Brain microvascular endothelial cell (primary cell): ENCODE measurements around the gene TLNRD1.

Source experiments
- DNase-seq: peaks from one replicate; pipeline ENCODE4 v3.0.0-alpha.2; 2020
- H3K27ac ChIP-seq: fragments of 250-450 bp; sonication (Bioruptor Pico); 2 replicates; pipeline ENCODE4 v1.5.1; 2020; ENCODE audit warnings: mild to moderate bottlenecking, moderate library complexity
- H3K27me3 ChIP-seq: fragments of 250-450 bp; sonication (Bioruptor Pico); replicated peaks from 2 replicates; pipeline ENCODE4 v1.5.1; 2020; ENCODE audit warnings: mild to moderate bottlenecking
- H3K36me3 ChIP-seq: fragments of 250-450 bp; sonication (Bioruptor Pico); replicated peaks from 2 replicates; pipeline ENCODE4 v1.5.1; 2020; ENCODE audit warnings: mild to moderate bottlenecking
- H3K4me3 ChIP-seq: 2 replicates; pipeline ENCODE4 v1.5.1; 2011; ENCODE audit warnings: low read depth, mild to moderate bottlenecking, control low read depth, low read length, moderate library complexity
- CTCF ChIP-seq: IDR thresholded peaks from 2 replicates; pipeline ENCODE4 v1.5.1; 2011; ENCODE audit warnings: low read depth, mild to moderate bottlenecking, moderate library complexity, low read length, control low read depth, inconsistent platforms; ENCODE audit errors: missing control alignments
- in situ Hi-C: cut with HindIII; loops from 2 replicates; pipeline ENCODE4 v1.10.0; 2017; ENCODE audit warnings: low sequenced_read_pairs, low pct_ligation_motif_present

The TLNRD1 gene

GRCh38 chr15:81023483-81024264 lies 23.0 kb downstream of the TLNRD1 start:
- H3K27ac ChIP-seq = peak overlapping the region; percentile 57
- H3K27me3 ChIP-seq = no peaks in the 10 kb centered on the region
- in situ Hi-C loops = no loop called here
- H3K36me3 ChIP-seq = no peaks in the 10 kb centered on the region
- peak; percentile 45 for DNase-seq
- TF ChIP-seq CTCF = no peak
- H3K4me3 ChIP-seq = no peak overlapping the region

- H3K4me3 ChIP-seq = no peak overlapping the region
- peak overlapping the region; percentile 57 for H3K27ac ChIP-seq
- no peak for TF ChIP-seq CTCF
- H3K27me3 ChIP-seq = no peaks in the 10 kb centered on the region
- no peaks in the 10 kb centered on the region for H3K36me3 ChIP-seq
- in situ Hi-C loops = no loop called here
- DNase-seq = no peak
Measured at GRCh38 chr15:81024265-81024872, 23.6 kb downstream of the TLNRD1 start.

- no peak overlapping the region for H3K4me3 ChIP-seq
- H3K27me3 ChIP-seq = no peaks in the 10 kb centered on the region
- DNase-seq = no peak
- no peak for TF ChIP-seq CTCF
- in situ Hi-C loops = no loop called here
- H3K36me3 ChIP-seq = no peaks in the 10 kb centered on the region
- H3K27ac ChIP-seq = no peak overlapping the region
Measured at GRCh38 chr15:81024936-81025335, 24.2 kb downstream of the TLNRD1 start.

GRCh38 chr15:81025721-81026370 lies 25.1 kb downstream of the TLNRD1 start:
- in situ Hi-C loops = no loop called here
- TF ChIP-seq CTCF = no peak
- Histone ChIP-seq H3K27ac (no peak overlapping the region), H3K4me3 (no peak overlapping the region), H3K27me3 (no peaks in the 10 kb centered on the region), H3K36me3 (no peaks in the 10 kb centered on the region)
- no peak for DNase-seq

GRCh38 chr15:81026836-81027599 lies 26.3 kb downstream of the TLNRD1 start:
- no peak for DNase-seq
- in situ Hi-C loops = no loop called here
- H3K27me3 ChIP-seq = no peaks in the 10 kb centered on the region
- no peak overlapping the region for H3K27ac ChIP-seq
- H3K4me3 ChIP-seq = no peak overlapping the region
- TF ChIP-seq CTCF = no peak
- H3K36me3 ChIP-seq = no peaks in the 10 kb centered on the region
